ENCODE results near the gene ALG5. TPM values are rescaled to one million over a fixed set of nuclear protein-coding genes. Genes with fewer than 3 reads are reported as not detected.

ALG5 gene, protein sequence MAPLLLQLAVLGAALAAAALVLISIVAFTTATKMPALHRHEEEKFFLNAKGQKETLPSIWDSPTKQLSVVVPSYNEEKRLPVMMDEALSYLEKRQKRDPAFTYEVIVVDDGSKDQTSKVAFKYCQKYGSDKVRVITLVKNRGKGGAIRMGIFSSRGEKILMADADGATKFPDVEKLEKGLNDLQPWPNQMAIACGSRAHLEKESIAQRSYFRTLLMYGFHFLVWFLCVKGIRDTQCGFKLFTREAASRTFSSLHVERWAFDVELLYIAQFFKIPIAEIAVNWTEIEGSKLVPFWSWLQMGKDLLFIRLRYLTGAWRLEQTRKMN
- total RNA-seq, result 39.0 and 57.4 TPM in 2 replicates

DNA sequence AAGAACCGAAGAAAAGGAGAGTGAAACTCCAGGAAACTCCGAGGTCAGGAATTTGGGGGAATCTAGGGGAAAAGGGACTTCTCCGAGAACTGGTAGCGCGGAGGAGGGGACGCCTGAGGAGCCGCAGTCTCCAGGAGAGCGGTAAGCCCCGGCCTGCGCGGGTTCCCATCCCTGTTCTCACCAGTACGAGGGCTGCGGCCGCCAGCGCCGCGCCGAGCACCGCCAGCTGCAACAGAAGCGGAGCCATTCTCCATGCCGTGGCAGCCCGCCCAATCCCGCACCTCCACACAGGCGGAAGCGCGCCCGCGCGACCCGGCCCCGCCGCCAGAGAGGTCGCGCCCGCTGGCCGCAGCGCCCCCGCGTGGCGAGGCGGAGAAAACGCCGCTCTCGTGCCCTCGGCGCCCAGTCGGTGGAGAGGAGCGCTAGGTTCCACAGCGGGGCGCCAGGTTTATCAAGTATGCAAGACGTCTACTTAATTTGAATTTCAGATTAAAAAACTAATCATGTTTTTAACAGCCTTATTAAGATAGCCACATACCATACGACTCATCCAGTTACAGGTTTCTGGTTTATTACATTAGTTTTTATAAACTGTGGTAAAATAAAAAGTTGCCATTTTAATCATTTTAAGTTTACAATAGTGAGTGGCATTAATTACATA is at the start of gene ALG5:
ALG5 (minus strand) TSS at position 287 of the 661 bp plus-strand sequence; CDS start at position 247, 40 bp downstream.

DNA sequence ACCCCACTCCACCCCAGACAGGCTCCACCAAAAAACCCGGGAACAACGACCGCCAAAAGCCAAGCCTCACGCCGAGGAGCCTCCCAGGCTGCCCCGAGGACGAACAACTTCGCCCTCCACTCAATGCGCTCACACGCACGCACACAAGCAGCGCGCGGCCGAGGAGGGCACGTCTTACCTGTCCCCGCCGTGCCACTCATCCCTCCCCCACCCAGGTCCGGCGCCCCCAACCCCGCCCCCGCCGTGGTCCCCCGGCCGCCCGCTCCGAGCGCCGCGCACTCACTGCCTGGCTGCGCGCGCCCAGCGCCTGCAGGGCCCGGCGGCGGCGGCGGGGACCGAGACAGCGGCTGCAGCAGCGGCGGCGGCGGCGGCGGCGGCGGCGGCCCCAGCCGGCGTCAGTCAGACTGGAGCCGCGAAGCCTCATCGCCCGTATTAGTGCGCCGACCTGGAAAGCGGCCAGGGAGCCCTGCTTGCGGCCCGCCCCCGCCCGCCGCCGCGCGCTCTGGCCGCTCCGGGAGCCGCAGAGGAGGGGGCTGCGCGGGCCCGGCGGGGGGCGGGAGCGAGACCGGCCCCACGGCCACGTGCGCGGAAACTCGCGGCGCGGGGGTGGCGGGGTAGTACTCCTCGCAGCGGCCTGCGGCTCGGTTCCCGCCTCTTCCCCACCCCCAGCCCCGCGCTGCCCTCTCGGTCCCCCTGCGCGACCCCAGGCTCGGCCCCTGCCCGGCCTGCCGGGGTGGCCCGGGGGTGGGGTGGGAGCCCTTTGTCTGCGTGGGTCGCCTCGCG is 79.1 kb downstream of the ALG5 start, which contains the start of gene SMAD9:
SMAD9 (minus strand) TSS at position 406 of the 783 bp plus-strand sequence. CDS start 40,549 bp downstream, outside the sequence.

Other genes starting within 250 kb of the ALG5 start
- 1.2 and 1.9 TPM in 2 replicates for gene RFXAP, start 180.1 kb downstream of the ALG5 start, total RNA-seq
- gene SMAD9, start 79.1 kb downstream of the ALG5 start, total RNA-seq, result 3.9 and 4.6 TPM in 2 replicates
- 37.6 and 72.1 TPM in 2 replicates for gene EXOSC8, start 1.4 kb upstream of the ALG5 start, total RNA-seq
- gene SUPT20H, start 60.3 kb upstream of the ALG5 start, total RNA-seq, result 35.5 and 40.9 TPM in 2 replicates
- gene CSNK1A1L, start 106.3 kb upstream of the ALG5 start, total RNA-seq, result not detected in 2 replicates

Measured in myometrial cell (primary cell).